Brain pericyte (primary cell): ENCODE results near the gene NSD1.
A peak's percentile ranks its signal among the peaks of the same experiment; 100 is the strongest.

Source experiments
- DNase-seq: peaks from one replicate; pipeline ENCODE4 v3.0.0-alpha.2; 2012; ENCODE audit warnings: low read depth, low spot score

Gene NSD1

GRCh38 chr5:177307544-177308363 is 174.2 kb downstream of the NSD1 start:
- no peak for DNase-seq

- DNase-seq: no peak
These were observed 175.2 kb downstream of the NSD1 start for GRCh38 chr5:177308740-177309139.

- no peak for DNase-seq
These were observed 176.0 kb downstream of the NSD1 start for GRCh38 chr5:177309351-177310191.

- no peak for DNase-seq
These were observed 176.8 kb downstream of the NSD1 start for GRCh38 chr5:177310332-177310731.

GRCh38 chr5:177310757-177311391 is 177.3 kb downstream of the NSD1 start:
- no peak for DNase-seq

GRCh38 chr5:177311392-177311722 is 177.8 kb downstream of the NSD1 start:
- DNase-seq: no peak

GRCh38 chr5:177311723-177312648 is 178.4 kb downstream of the NSD1 start, which contains the start of gene MXD3:
TSS of gene MXD3 (minus strand) at chr5:177311898. CDS start at chr5:177311830, 68 bp downstream.
- DNase-seq: peak; percentile 68

GRCh38 chr5:177312649-177313181 is 179.1 kb downstream of the NSD1 start:
- DNase-seq: no peak

- no peak for DNase-seq
These were observed 180.1 kb downstream of the NSD1 start for GRCh38 chr5:177313561-177314259.

GRCh38 chr5:177314376-177315342 is 181.1 kb downstream of the NSD1 start:
- DNase-seq: no peak

GRCh38 chr5:177315411-177315810 is 181.8 kb downstream of the NSD1 start:
- DNase-seq: no peak

- DNase-seq: no peak
These were observed 182.4 kb downstream of the NSD1 start for GRCh38 chr5:177316005-177316404.

- DNase-seq: no peak
These were observed 184.4 kb downstream of the NSD1 start for GRCh38 chr5:177317959-177318377.

- DNase-seq: no peak
These were observed 186.5 kb downstream of the NSD1 start for GRCh38 chr5:177319913-177320588.

GRCh38 chr5:177320879-177321278 is 187.3 kb downstream of the NSD1 start:
- no peak for DNase-seq

- no peak for DNase-seq
These were observed 192.4 kb downstream of the NSD1 start for GRCh38 chr5:177325868-177326381.

- DNase-seq: no peak
These were observed 194.3 kb downstream of the NSD1 start for GRCh38 chr5:177327539-177328522.
